ENCODE measurements around the gene ATG10.
"Not testable (repeated sequence)": the region's sequence is repeated elsewhere in the genome, so short reads cannot be mapped to it uniquely, and the experiment has no call there.

The ATG10 gene

GRCh38 chr5:81971712-81972491 is at the start of gene ATG10:
Gene ATG10 (plus strand): TSS chr5:81972023. CDS start chr5:81987571, 15,548 bp downstream.
- DNase-seq: peak; percentile 98

GRCh38 chr5:81922854-81923279 is 49.0 kb upstream of the ATG10 start:
- no peak for DNase-seq

- DNase-seq: peak; percentile 36
Observed at GRCh38 chr5:81924442-81924841, 47.4 kb upstream of the ATG10 start.

GRCh38 chr5:81925009-81925408 is 46.8 kb upstream of the ATG10 start:
- DNase-seq: no peak

GRCh38 chr5:81925981-81926380 is 45.8 kb upstream of the ATG10 start:
- no peak for DNase-seq

GRCh38 chr5:81936066-81936465 is 35.8 kb upstream of the ATG10 start:
- DNase-seq: no peak

- DNase-seq: no peak
Observed at GRCh38 chr5:81936750-81937149, 35.1 kb upstream of the ATG10 start.

GRCh38 chr5:81942746-81943145 is 29.1 kb upstream of the ATG10 start:
- DNase-seq: no peak

- no peak for DNase-seq
Observed at GRCh38 chr5:81948349-81948748, 23.5 kb upstream of the ATG10 start.

- DNase-seq: no peak
Observed at GRCh38 chr5:81949462-81949861, 22.4 kb upstream of the ATG10 start.

- no peak for DNase-seq
Observed at GRCh38 chr5:81950996-81951395, 20.8 kb upstream of the ATG10 start.

GRCh38 chr5:81954796-81955195 is 17.0 kb upstream of the ATG10 start:
- not testable (repeated sequence) for DNase-seq

- DNase-seq: not testable (repeated sequence)
Observed at GRCh38 chr5:81958129-81958528, 13.7 kb upstream of the ATG10 start.

GRCh38 chr5:81961651-81962440 is 10.0 kb upstream of the ATG10 start:
- DNase-seq: no peak

- no peak for DNase-seq
Observed at GRCh38 chr5:81963544-81963943, 8.3 kb upstream of the ATG10 start.

GRCh38 chr5:81965524-81965923 is 6.3 kb upstream of the ATG10 start:
- DNase-seq: no peak

GRCh38 chr5:81969226-81969625 is 2.6 kb upstream of the ATG10 start:
- DNase-seq: no peak

GRCh38 chr5:81969912-81970311 is 1.9 kb upstream of the ATG10 start:
- no peak for DNase-seq

GRCh38 chr5:81971111-81971711 is 612 bp upstream of the ATG10 start:
- DNase-seq: no peak

GRCh38 chr5:81972492-81972783 is 615 bp downstream of the ATG10 start:
- no peak for DNase-seq

- DNase-seq: no peak
Observed at GRCh38 chr5:81980160-81980559, 8.3 kb downstream of the ATG10 start.

- no peak for DNase-seq
Observed at GRCh38 chr5:81980598-81981260, 8.9 kb downstream of the ATG10 start.

GRCh38 chr5:81982172-81982685 is 10.4 kb downstream of the ATG10 start:
- not testable (repeated sequence) for DNase-seq

All from retina (tissue), 1 donor.